SIG-M5 (cell line): ENCODE results near the gene C2orf49.
"Not testable (repeated sequence)": the region's sequence is repeated elsewhere in the genome, so short reads cannot be mapped to it uniquely, and the experiment has no call there.

ENCODE experiments used
- DNase-seq: peaks from one replicate; lab custom pipeline; 2025; lab: John Stamatoyannopoulos, UW

C2orf49 gene

DNA sequence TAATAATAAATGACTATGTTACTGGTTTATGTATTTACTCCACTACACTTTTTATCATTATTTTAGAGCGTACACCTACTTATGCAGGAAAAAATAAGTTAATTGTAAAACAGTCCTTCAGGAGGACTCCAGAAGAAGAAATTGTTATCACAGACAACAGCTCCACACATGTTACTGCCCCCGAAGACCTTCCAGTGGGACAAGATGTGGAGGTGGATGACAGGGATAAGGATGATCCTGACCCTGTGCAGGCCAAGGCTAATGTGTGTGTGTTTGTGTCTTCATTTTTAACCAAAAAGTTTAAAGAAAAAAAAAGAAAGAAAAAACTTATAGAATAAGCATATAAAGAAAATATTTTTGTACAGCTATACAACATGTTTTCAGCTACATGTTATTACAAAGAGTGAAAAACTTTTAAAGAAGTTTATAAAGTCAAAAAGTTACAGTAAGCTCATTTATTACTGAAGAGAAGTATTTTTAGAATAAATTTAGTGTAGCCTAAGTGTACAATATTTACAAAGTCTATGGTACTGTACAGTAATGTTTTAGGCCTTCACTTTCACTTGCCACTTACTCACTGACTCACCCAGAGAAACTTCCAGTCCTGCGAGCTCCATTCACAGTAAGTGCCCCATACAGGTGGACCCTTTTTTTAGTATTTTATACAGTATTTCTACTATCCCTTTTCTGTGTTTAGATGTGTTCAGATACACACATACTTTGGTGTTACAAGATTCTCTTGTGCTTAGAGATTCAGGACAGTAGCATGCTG lies 15.3 kb upstream of the C2orf49 start:
- no peak for DNase-seq

DNA sequence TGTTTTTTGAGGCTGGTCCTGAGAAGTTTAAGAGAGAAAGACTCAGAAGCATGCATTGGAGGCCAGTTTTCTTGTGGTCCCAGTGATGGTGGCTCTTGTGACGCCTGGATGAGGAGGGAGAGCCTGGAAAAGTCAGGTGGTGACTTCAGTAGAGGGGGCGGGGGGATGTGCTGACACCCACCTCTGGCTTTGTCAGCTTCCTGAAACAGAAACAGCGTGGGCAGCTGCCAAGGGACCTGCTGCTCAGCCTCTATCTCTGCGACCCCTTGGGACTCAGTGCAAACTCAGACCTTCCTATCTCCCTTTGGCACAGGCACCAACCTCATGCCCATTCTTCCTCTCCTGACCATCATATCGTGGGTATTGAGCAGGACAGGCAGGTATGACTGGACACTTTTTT lies 14.2 kb upstream of the C2orf49 start:
- no peak for DNase-seq

DNA sequence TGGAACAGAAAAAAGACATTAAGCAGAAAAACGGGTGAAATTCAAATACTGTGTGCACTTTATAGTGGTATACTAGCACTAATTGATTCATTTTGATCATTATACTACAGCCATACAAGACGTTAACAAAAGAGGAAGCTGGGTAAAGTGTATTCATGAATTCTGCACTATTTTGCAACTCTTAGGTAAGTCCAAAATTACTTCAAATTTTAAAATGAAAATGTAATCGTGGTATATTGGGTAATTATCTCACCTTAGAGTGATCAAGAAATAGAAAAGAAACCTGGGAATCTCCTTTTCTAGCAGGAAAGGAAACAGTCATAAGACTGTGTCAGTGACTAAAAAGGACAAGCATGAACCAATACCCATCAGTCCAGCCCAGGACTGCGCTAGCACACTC lies 13.2 kb upstream of the C2orf49 start:
- no peak for DNase-seq

DNA sequence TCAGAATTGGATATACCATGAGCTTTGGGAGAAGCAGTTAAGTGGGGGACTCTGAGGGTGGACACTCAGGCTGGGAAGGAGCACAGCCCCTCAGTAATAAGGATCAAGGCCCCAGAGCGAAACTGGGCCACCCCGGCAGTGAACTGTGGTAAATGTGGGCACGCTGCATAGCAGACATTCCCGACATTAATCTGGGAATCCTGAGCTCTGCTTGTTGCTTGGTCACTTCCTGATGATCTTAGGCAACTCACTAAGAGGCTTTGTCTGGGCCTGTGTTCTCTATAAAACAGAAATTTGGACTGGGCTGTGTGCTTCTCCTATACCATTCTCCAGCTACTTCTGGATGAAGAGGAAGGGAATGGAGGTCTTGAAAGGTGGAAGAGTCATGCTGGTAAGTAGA lies 12.6 kb upstream of the C2orf49 start:
- DNase-seq = no peak

DNA sequence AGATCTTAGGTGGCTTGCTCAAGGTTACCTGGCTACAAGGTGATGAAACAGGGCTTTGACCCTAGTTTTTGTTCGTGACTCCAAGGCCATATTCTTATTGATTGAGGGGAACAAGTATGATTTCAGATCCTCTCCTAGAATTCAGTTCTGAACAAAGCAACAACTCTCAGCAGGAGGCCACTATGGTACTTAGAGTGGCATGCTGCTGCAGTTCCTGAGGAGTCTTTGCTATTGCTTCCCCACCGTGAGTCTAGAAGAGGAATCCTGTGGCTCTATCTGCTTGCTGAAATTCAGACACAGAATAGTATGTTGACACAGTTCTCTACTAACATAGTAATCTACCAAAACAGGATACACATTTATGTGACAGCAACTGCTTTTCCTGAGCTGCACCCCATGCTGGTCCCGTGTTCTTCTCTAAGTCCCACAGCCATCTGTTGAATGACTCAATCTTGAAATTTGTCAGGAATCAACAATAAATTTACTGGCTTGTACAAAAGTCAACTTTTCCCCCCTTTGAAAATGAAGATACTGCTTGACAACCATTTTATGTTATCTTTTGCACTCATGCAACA lies 11.9 kb upstream of the C2orf49 start:
- no peak for DNase-seq

DNA sequence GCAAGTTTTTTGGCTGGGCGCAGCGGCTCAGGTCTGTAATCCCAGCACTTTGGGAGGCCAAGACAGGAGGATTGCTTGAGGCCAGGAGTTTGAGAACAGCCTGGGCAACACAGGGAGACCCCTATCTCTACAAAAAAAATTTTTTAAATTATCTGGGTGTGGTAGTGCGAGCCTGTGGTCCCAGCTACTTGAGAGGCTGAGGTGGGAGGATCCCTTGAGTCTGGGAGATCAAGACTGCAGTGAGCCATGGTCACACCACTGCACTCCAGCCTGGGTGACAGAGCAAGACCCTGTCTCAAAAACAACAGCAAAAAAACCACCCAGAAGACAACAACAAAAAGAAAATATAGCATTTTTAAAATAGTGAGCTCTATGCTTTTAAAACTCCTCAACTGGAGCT lies 10.1 kb upstream of the C2orf49 start:
- not testable (repeated sequence) for DNase-seq

DNA sequence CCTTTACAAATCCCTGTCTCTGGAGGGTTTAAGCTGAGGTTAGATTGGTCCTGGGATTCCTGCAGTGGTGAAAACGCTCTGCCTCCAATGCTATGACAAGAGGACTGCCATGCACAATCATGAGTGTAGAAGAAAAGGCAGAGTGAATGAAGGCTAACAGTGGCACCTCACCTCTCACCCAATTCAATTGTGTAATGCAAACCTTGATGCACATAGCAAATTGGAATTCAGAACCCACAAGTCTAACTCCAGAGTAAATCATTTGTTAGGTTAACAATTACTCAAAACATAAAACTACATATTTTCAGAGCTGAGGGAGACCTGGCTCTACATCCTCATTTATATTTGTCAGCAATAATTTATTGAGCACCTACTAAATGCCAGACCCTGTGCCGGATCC lies 9.7 kb upstream of the C2orf49 start:
- DNase-seq = no peak

DNA sequence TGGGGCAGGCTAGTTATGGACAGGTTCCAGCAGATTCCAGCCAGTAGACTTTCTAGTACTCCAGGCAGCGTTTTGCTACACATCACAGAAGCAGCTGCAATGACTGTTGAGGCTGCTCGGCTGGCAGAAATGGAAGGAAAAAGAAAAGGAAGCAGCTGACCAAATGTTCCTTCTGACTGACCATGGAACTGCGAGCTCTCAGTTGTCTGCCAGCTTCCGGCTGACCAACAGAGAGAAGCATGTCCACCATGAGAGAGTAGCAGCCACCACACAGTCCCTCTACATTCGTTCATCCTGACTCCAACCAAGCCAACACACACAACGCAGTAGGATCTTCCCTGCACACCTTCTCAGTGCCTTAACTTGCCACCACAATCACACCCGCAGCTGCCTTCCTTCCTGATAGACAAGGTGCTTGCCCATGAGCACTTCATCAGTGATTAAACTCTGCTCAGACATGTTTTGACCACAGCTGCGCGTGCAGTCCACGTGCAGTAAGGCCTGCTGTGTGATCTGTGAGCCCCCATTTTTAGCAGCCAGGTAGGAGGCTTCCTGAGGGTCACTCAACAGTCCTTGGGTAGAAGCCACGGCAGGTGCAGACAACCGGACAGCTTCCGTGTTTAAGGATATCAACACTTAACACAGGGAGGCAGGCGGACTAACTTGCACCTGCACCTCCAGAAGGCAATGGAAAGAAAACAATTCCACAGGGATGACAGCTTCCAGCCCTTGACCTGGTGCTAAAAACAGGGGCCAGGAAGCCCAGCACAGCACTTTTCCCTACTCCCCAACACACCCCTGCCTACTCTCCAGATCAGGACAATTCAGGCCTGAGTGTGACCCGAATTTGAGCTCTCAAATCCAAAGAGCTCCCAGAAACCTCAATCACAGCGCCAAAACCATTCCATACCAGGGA lies 8.8 kb upstream of the C2orf49 start:
- no peak for DNase-seq

DNA sequence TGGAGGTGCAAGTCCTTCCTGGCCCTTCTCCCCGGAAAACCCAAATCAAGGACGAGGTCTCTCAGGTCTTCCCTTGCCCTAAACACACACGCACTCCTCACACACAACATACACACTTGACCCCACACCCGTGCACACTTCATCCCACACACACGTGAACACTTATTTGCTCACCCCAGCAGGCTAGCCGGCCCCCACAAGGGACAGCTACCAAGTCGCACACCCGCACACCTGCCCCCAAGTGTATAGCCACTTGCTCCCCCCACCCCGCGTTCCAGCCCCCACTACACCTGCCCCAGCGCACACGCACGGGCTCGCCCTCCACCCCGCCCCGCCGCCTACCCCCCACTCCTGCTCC lies 8.2 kb upstream of the C2orf49 start:
- no peak for DNase-seq

DNA sequence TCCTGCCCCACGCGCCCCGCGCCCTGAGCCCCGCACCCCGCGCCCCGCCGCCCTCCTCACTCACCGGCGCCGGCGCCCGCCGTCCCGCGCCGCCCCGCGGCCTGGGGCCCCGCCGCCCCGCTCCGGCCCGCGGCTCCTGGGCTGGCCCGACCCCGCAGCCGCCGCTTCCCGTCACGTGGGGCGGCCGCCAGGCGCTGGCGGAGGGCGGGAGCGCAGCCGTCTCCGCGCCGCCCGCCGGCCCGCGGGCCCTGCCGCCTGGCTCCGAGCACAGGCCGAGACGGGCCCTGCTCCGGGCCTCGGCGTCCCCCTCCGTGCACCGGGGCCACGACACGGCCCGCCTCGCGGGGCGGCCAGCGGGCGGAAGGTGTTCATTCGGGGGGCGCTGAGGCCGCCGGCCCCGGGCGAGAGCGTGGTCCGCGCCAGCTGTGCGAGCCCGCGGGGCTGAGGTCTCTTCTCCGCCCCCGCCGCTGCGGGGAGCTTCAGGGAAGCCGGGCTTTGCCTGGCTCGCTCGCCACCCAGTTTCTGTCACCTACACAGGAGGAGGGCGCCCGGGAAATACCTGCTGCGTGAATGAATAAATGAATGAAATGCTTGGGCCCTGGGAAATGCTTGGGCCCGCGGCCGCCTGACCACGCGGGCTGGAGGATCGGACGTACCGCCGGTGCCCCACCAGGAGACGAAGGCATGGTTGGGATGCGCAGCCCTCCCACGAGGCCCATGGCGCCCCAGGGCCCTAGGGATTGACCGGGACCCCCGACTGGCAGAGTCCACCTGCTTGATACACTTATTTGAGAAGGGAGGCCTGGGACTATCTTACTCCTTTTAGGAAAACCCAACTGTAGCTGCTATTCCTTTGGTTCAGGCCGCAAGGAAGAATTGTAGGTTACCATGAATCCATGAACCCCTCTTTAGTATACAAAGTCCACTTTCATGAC lies 7.5 kb upstream of the C2orf49 start, which contains the start of gene TGFBRAP1:
TGFBRAP1 (minus strand) TSS at position 175 of the 935 bp plus-strand sequence. CDS start 21,434 bp downstream, outside the sequence.
- no peak for DNase-seq

DNA sequence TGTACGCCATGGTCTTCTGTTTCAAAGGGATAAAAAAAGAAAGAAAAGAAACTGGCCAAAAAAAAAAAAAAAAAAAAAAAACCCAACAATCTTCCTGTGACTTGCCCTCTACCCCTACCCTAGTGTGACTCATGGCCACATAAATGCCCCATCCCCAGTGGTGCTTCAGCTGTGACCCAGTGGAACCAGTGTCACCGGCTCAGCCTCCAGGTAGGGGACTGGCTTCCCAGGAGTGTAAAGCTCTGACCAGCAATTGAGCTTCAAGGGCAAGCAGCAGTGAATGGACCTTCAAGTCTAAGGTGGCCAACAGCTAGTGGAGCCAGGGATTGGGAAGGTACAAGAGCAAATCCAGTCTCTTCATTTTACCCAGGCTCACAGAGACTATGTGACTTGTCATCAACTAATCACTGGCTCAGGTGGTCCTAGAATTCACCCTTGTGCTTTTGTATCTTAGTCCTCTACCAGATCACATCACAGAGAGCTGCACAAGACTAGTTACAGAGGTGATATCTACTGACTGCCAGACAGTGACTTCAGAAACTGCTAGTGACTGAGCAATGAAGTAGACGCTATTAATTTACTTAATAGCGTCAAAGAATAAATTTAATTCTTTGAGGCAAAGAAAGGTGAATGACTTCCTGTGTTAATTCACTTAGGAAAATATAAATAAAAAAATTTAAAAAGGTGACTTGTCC lies 6.5 kb upstream of the C2orf49 start:
- DNase-seq = no peak

DNA sequence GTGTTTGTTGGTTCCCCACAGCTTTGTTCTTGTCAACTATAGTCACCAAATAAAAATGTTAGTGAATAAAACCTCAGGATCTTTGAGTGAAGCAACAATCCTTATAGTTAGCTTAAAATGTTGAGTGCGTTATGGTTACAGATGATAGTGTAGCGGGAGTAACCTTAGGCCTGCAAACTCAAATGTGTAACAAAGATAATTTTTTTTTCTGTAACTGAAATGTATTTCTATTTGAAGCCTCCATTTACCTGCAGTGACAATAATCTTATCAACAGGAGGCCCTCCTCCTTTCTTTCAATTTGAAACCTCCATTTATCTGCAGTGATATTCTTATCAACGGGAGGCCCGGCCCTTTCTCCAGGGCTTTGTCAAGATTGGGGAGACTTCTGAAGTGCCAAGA lies 3.1 kb upstream of the C2orf49 start:
- DNase-seq = no peak

DNA sequence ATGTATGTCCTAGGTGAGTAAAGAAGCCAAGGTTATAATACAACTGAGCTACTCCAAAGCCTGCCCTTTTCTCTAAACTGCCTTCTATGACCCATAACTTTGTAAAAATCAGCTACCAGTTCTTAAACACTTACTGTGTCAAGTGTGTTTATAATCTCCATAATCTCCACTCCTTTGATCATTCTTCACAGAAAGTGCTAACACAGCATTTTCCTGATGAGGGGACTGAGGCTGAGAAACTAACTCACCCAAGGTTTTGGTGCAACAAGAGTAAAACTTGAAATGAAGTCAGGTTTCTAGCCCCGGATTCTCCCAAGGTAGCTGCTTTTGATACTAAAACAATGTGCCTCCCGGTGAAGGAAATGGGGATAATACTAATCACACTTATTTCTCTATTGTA lies 1.9 kb upstream of the C2orf49 start:
- no peak for DNase-seq

DNA sequence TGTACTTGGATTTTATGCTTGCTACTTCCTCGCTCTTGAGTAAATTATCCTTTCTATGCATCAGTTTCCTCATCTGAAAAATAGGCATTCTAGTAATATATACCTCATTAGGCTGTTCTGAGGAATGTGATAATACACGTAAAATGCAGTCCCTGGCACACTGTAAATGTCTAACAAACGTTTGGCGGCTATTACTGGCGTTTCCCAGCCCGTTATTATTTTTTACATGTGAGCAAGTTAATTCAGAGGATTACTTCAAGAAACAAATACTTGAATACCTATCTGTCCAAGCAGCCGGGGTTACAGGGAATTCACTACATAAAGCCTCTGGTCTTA lies 586 bp upstream of the C2orf49 start:
- DNase-seq = no peak

DNA sequence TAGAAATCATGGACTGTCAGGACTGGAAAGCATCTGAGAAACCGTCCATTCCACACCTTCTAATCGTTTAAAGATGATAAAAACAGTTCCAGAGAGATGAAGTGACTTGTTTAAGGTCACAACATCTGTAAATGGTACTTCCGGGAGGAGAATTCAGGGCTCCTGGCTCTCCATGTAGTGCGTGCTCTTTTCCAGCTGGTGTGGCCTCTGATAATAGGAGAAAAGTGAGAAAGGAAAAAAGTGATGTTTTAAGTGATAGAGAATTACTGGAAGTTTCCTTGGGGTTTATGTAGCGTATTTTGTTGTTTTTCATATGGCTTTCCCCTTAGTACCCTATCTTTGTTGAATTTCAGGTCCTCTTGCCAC lies 663 bp downstream of the C2orf49 start:
- no peak for DNase-seq

DNA sequence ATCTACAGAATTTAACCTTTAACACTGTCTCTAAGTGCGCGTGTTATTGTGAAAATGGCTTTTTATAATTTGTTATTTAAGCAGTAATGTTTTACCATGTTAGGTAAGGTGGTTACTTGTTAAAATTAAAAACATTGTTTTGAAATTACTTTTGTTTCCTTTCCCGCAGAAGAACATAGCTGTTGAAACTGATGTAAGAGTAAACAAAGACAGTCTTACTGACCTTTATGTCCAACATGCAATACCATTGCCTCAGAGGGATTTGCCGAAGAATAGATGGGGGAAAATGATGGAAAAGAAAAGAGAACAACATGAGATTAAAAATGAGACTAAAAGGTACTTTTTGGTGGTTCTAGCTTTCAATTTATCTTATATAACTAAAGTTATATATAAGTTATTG lies 2.1 kb downstream of the C2orf49 start:
- no peak for DNase-seq

DNA sequence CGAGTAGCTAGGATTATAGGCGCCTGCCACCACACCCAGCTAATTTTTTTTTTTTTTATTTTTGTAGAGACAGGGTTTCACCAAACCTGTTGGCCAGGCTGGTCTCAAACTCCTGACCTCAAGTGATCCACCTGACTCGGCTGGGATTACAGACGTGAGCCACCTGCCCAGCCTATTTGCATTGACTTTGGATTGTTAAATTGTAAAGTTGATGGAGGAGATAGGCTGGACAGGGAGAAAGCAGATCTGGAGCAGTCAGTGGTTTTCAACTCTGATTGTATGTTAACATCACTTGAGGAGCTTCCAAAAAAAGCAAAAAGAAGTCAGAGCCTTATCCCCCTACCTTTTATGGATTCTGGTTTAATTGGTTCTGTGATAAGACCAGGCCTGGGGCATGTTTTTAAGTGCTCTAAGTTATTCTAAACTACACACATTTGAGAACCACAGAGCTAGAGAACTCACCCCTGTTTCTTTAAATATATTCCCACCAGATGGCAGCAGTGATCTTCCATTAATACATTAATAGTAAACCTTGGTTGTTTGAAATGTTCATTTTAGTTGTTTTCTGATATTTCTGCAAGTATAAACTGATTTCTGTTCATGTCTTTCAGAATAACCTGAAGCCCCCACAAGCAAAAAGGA lies 7.5 kb downstream of the C2orf49 start:
- DNase-seq = no peak

DNA sequence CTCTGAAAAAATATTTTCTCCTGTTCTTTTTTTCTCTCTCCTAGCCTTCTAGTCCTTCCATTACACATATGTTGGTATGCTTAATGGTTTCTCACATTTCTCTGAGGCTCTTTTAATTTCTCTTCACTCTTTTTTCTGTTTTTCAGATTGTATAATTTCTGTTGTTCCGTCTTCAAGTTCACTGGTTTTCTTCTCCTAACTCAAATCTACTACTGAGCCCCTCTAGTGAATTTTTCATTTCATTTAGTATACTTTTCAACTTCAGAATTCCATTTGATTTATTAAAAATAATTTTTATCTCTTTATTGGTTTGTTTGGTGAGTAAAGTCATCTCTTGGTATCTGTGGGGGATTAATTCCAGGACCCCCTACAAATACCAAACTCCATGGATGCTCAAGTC lies 19.8 kb downstream of the C2orf49 start:
- DNase-seq = no peak

DNA sequence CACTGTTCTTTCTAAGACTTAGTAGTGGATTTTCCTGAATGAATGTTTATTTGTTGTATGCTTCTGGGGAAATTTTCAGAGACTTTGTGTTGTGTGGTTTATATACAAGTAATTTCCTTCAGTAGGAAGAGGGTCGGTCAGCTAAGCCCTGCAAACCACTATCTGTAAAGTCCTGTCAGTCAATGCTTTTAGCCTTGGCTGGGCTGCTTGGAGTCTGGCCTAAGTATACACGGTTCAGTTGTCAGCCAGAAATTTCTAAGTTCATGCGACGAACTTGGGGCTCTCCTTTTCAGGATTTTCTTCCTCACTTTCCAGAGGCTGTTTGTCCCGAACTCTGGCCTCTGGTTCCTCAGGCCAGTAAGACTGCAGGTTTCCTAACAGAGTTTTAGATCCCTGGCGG lies 21.3 kb downstream of the C2orf49 start:
- DNase-seq = no peak

DNA sequence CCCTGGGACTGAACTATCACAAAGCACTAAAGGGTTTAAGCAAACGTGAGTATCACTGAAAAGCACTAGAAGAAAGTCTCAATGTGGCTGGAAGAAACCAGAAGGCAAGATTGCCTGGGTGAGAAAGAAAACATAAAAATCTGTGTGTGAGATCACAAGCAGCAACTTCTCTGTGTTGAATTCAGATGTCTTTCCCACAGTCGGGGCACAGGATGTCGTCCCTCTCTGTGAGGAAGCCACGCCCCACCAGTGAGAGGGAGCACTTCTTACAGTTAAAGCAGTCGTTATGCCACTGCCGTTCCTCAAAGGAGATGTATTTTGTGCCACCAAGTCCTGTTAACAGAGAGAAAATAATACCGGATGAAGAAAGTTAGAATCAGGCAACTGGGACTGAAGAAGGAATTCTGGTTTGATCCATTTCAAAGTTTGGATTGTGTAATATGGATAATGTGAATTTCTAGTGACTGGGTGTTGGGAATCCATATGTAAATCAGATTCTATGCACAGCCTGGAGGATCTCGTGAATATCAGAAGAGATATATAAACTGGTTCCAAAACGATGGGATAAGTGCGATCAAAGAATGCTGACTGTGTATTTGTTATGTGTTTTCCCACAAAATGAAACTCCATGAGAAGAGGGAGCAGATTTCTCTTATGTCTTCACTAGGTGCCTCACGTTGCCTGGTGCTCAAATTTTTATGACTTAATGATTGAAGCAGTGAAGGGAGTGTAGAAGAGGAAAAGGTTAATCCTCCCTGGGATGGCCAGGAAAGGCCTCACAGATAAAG lies 24.0 kb downstream of the C2orf49 start:
- no peak for DNase-seq
